ENCODE measurements around the gene ESD.
"Not testable (repeated sequence)": the region's sequence is repeated elsewhere in the genome, so short reads cannot be mapped to it uniquely, and the experiment has no call there.

The ESD gene

GRCh38 chr13:46783504-46783903, 13.5 kb downstream of the ESD start:
- DNase-seq = no peak

DNA sequence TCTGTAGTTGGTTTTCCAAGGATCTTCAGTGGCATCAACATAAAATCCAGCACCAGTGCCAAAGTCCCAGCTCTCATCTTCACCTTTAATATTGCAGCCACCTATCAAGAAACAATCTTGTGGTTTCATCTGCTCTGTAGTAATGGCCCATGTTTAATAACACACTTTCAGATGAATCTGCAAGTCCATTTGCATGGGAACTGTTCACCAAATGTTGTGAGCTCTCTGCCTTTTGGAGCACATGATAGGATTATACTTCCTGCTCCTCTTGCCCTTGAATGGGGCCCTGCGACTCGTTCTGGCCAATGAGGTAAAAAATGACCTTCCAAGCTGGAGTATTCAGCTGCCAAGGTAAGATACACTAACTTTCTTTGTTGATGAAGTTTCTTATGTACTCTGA, 14.3 kb downstream of the ESD start:
- DNase-seq = no peak

DNA sequence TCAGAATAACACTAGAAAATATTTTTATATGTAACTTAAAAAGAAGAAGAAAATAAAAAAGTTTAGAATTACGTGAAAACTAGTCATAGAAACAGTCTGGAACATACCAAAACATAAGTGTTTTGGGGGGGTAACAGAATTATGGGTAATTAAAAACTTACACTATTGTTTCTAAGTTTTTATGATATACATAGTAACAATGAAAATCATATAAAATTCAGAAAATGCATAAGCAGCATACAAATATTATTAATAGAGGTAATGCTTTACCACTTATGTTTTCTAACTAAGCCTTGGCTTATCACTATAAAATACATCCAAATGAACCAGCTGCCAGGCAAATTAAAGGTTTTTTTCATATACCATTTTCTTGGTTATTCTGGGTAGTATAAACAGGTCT, 14.9 kb downstream of the ESD start:
- DNase-seq = no peak

DNA sequence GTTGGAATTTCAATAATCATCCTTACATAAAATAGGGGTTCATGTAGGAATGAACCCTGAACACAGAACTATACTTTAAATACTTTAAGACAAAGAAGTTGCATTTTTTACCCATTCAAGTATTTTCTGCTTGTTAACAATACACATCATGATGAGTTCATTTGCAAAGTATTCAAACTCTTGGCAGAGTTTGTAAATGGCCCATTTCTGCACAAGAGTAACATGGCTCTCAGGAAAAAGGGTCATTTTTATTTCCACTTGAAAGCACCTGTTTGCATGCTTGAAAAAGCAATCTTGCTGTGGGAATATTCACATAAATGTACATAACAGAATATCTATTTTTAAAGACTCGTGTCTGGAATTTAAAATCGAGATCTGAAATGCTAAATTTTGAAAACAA, 18.1 kb downstream of the ESD start:
- DNase-seq = no peak

DNA sequence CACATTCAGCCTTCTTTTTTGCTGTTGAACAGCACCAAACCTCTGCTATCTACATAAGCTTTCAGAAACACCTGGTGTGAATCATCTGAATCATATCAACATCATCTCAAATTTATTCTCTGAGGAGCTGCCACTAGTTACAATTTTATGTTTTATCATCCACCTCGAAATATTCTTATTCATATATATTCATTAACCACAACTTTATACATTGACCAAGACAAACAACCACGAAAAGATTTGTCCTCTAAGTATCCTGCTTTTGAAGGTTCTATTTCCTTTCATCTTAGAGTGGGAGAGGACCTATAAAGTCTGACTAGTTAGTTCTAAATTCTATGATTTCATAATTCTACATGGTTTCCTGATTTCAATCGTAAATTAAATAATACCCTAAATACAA, 18.9 kb downstream of the ESD start:
- DNase-seq = no peak

DNA sequence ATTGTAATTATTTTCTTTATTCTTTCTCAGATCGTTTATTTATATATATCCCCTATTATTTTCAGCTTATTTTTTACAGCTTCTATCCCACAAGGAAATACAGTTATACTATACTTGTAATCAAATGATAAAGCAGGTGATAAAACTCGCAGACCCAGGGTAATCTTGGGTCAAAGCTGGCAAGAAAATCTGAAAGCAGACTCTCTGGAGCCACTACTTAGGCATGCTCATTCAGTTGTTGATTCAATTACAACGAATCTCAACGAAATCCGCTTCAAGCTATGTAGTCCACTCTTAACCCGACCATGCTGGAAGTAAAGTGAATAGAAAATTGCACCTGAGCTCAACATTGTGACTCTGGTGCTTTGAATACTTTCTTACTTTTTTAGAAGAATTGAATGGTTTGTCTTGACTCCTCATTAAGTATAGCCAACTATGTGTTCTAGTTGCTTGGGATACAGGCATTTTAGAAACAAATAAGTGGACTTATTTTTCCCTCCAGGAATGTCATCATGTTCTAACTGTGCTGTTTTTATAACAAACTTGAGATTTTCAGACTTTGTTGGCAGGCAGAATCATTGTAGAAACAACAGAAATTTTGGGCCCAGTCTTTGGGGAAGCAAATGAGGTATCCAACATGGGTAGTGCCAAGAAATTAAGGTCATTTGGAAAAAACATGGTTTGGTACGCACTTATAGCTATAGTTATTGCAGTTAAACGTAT, 21.4 kb downstream of the ESD start:
- DNase-seq = no peak

- DNase-seq = no peak
Measured at GRCh38 chr13:46773541-46773940, 23.4 kb downstream of the ESD start.

DNA sequence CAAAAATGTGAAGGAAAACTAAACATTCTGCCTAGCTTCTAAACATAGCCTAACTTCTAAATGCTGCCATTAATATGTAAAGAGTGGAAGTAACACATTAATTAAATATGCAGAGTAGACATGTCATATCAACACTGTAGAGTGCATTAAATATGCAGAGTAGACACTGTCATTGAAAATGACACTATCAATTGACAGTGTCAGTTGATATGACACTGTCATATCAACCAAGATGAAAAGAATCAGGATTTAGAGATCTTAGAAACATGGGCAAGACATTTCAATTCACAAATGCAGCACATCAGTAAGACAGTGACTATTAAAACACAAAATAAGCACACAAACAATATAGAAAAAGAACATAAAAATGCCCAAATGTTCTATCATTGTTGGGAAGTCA, 25.3 kb downstream of the ESD start:
- DNase-seq = no peak

DNA sequence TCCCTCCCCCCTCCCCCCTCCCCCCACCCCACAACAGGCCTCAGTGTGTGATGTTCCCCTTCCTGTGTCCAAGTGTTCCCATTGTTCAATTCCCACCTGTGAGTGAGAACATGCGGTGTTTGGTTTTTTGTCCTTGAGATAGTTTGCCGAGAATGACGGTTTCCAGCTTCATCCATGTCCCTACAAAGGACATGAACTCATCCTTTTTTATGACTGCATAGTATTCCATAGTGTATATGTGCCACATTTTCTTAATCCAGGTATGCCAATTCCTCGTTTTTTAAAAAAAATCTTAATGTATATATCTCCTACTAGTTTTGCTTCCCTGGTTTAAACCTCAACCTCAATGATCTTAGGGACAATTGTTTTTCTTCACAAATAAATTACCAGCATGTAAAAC, 27.0 kb downstream of the ESD start:
- not testable (repeated sequence) for DNase-seq

GRCh38 chr13:46761866-46762265, 35.1 kb downstream of the ESD start:
- no peak for DNase-seq

DNA sequence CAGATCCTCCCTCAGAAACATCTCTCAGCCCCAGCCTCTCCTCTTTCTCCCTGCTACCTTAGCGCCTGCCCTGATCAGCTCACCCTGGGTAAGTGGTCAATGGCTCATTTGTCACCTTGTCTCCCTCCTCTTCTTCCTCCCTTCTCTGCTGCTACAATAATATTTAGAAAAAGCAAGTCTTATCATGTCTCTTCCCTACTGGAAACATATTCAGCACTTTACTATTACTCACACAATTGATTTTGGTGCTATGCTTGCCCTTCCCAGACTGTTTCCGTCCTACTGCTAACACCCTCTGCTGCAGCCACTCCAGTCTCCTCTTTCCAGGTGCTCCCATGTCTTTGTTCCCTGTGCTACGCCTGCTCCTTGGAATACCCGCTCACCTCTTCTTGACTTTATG, 35.8 kb downstream of the ESD start:
- no peak for DNase-seq

- peak; percentile 22 to 39 for DNase-seq
Measured at GRCh38 chr13:46759846-46760245, 37.1 kb downstream of the ESD start.

- no peak for DNase-seq
Measured at GRCh38 chr13:46757640-46758039, 39.3 kb downstream of the ESD start.

DNA sequence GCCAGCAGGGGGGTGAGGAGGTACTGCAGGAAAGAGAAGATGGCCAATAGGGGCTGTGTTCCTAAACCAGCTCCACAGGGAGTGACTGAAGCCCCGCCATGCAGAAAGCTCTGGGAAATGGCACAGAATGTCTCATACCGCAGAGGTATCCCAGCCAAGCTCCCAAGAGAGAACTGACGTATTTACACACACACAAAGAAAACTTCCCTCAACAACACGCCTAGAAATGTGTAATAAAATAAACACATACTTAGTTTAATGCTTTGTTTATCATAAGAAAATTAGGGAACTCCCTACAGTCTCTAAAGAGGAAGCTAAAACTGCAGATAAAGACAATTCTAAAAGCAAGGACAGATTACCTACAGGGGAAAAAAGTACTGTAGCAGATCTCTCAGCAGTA, 40.0 kb downstream of the ESD start:
- DNase-seq = peak; percentile 21 to 35

- DNase-seq = not testable (repeated sequence)
Measured at GRCh38 chr13:46755508-46755907, 41.5 kb downstream of the ESD start.

- DNase-seq = no peak
Measured at GRCh38 chr13:46754812-46755211, 42.1 kb downstream of the ESD start.

- no peak for DNase-seq
Measured at GRCh38 chr13:46753917-46754316, 43.0 kb downstream of the ESD start.

- DNase-seq = no peak
Measured at GRCh38 chr13:46753137-46753536, 43.8 kb downstream of the ESD start.

DNA sequence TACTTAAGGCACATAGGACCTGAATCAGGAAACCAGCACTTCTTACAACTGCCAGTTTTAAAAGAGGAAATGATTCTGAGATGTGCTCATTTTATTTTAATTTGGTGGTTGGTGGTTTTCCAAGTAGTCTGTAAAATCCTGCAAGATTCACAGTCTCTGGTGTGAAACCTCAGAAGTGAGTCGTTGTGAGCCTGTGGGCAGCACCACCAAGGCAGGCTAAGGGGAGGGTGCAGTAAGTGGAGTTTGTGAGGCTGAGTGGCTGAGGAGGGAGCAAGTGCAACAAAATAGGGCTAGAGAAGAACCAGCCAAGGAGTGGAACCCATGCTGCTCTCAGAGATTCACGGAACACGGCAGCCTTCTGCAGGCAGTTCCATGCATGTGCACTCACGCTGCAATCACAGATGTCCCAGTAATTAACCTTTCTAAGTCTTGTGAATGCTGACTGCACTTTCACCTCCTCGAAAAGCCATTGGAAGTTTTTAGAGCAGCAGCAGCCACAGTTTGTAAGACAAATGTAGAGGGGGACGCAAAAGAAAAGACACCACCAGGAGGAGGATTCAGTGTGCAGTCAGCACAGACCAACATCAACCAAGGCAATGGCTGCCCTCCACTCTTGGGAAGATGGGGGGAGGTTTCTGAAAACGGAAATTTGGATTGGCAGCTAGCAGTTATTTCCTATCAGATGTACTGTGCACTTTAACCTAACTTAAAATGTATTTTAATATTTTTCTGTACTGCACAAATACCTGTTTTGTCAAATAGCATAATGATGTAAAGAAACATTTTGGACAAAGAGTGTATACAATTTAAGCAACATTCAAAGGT, 44.9 kb downstream of the ESD start:
- peak; percentile 94 to 96 for DNase-seq

DNA sequence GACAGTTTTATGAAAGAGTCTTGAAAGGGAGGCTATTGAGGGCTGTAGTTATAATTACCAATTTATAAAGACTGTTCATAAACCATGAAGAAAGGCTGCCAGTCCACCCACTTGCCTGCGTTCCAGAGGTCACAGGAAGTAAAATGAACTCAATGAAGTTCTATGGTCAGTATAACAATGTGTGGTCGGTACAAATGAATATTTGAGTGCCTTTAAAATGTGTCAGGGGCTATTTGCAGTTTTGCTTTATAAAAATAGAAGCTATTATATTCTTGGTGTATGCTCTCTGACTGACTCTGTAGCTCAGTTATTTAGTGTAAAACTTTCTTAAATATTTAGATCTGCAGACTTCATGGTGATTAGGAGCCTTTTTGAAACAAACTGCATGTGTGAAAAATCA, 47.0 kb downstream of the ESD start:
- DNase-seq = no peak

- DNase-seq = peak; percentile 46 to 56
Measured at GRCh38 chr13:46748300-46748699, 48.7 kb downstream of the ESD start.

DNA sequence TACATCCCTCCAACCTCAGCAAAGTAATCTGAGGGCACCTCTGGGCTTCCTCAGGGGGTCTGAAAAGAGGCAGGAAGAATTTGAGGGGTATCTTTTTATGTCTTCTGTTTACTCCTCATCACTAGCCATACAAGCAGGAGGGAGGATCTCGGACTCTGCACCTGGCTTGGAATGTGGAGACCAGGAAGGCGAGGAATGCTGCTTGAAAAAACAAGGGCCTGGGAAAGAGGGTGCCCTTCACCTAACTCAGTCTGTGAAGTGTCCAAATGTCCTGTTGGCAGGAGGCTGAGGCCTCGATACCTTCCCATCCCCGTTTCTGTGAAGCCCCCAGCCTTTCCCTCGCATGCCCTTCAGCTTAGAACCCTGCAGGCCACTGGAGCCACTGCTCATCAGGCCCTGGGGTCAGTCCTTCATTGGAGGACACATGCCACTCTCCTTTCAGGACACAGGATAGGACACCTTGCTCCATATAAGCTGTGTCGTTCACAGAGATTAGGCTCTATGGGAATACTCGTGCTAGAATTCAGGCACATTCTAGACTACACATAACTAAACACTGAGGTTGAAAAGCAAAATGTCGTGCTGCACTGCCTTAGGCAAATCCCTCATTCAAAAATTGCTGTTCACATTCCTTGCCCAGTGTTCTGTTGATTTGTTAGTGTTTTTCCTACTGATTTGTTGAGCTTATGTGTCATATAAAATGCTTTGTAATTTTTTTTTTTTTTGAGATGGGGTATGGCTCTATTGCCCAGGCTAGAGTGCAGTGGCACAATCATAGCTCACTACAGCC, 49.7 kb downstream of the ESD start:
- DNase-seq = no peak

DNA sequence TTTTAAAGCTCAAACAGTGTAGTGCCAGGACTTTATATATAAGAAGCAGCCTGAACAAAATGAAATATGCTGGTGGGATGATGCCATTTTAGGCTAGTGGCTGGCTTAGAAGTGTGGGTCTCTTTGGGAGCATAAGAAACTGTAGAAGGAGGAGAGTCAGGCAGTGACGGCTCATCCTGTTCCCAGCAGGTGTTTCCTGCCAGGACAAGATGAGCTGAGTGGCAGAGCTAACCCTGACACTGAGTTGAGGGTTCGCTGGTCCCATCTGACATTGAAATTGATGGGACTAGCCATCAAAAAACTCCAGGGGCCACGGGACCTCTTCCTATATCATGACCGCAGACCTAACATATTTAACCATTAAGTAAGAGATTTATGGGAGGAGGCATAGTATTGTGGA, 51.3 kb downstream of the ESD start:
- no peak for DNase-seq

GRCh38 chr13:46745062-46745461, 51.9 kb downstream of the ESD start:
- no peak for DNase-seq

Measured in Kasumi-1 (cell line).